ENCODE results near the gene ASB15.

DNA sequence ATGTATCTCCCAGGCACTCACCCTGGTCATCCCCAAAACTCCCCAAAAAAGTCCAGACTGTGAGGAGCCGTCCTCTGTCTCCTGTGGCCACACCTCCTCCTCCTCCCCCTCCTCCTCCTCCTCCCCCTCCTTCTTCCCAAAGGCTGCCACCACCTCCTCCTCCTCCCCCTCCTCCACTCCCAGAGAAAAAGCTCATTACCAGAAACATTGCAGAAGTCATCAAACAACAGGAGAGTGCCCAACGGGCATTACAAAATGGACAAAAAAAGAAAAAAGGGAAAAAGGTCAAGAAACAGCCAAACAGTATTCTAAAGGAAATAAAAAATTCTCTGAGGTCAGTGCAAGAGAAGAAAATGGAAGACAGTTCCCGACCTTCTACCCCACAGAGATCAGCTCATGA, 61.1 kb downstream of the ASB15 start:
- TF ChIP-seq, protein P1, sequence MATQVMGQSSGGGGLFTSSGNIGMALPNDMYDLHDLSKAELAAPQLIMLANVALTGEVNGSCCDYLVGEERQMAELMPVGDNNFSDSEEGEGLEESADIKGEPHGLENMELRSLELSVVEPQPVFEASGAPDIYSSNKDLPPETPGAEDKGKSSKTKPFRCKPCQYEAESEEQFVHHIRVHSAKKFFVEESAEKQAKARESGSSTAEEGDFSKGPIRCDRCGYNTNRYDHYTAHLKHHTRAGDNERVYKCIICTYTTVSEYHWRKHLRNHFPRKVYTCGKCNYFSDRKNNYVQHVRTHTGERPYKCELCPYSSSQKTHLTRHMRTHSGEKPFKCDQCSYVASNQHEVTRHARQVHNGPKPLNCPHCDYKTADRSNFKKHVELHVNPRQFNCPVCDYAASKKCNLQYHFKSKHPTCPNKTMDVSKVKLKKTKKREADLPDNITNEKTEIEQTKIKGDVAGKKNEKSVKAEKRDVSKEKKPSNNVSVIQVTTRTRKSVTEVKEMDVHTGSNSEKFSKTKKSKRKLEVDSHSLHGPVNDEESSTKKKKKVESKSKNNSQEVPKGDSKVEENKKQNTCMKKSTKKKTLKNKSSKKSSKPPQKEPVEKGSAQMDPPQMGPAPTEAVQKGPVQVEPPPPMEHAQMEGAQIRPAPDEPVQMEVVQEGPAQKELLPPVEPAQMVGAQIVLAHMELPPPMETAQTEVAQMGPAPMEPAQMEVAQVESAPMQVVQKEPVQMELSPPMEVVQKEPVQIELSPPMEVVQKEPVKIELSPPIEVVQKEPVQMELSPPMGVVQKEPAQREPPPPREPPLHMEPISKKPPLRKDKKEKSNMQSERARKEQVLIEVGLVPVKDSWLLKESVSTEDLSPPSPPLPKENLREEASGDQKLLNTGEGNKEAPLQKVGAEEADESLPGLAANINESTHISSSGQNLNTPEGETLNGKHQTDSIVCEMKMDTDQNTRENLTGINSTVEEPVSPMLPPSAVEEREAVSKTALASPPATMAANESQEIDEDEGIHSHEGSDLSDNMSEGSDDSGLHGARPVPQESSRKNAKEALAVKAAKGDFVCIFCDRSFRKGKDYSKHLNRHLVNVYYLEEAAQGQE (IDR thresholded peaks at IDR 0.05; ENCODE audit: borderline replicate concordance in 1 of 2, low read depth in 1 of 2, low read length in 2 of 2): no peak
- TF ChIP-seq, protein P2, sequence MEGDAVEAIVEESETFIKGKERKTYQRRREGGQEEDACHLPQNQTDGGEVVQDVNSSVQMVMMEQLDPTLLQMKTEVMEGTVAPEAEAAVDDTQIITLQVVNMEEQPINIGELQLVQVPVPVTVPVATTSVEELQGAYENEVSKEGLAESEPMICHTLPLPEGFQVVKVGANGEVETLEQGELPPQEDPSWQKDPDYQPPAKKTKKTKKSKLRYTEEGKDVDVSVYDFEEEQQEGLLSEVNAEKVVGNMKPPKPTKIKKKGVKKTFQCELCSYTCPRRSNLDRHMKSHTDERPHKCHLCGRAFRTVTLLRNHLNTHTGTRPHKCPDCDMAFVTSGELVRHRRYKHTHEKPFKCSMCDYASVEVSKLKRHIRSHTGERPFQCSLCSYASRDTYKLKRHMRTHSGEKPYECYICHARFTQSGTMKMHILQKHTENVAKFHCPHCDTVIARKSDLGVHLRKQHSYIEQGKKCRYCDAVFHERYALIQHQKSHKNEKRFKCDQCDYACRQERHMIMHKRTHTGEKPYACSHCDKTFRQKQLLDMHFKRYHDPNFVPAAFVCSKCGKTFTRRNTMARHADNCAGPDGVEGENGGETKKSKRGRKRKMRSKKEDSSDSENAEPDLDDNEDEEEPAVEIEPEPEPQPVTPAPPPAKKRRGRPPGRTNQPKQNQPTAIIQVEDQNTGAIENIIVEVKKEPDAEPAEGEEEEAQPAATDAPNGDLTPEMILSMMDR (CRISPR knock-in tag; IDR thresholded peaks at IDR 0.05): no peak
- TF ChIP-seq, protein P3, sequence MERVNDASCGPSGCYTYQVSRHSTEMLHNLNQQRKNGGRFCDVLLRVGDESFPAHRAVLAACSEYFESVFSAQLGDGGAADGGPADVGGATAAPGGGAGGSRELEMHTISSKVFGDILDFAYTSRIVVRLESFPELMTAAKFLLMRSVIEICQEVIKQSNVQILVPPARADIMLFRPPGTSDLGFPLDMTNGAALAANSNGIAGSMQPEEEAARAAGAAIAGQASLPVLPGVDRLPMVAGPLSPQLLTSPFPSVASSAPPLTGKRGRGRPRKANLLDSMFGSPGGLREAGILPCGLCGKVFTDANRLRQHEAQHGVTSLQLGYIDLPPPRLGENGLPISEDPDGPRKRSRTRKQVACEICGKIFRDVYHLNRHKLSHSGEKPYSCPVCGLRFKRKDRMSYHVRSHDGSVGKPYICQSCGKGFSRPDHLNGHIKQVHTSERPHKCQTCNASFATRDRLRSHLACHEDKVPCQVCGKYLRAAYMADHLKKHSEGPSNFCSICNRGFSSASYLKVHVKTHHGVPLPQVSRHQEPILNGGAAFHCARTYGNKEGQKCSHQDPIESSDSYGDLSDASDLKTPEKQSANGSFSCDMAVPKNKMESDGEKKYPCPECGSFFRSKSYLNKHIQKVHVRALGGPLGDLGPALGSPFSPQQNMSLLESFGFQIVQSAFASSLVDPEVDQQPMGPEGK (CRISPR knock-in tag; IDR thresholded peaks at IDR 0.05): no peak
- TF ChIP-seq MTF1 (CRISPR knock-in tag; IDR thresholded peaks at IDR 0.05) (no peak), FOSL1 (CRISPR knock-in tag; IDR thresholded peaks at IDR 0.05; ENCODE audit: borderline replicate concordance) (no peak), HOXA9 (CRISPR knock-in tag; IDR thresholded peaks at IDR 0.05; ENCODE audit: borderline replicate concordance) (no peak), EHMT2 (IDR thresholded peaks at IDR 0.05; ENCODE audit: borderline replicate concordance, low read depth, low read length) (no peak), SUZ12 (IDR thresholded peaks at IDR 0.05; ENCODE audit: low read depth, low read length) (no peak), MYNN (CRISPR knock-in tag; IDR thresholded peaks at IDR 0.05; ENCODE audit: low read depth) (no peak), ZZZ3 (CRISPR knock-in tag; IDR thresholded peaks at IDR 0.05; ENCODE audit: borderline replicate concordance) (no peak)
- TF ChIP-seq, protein P4, sequence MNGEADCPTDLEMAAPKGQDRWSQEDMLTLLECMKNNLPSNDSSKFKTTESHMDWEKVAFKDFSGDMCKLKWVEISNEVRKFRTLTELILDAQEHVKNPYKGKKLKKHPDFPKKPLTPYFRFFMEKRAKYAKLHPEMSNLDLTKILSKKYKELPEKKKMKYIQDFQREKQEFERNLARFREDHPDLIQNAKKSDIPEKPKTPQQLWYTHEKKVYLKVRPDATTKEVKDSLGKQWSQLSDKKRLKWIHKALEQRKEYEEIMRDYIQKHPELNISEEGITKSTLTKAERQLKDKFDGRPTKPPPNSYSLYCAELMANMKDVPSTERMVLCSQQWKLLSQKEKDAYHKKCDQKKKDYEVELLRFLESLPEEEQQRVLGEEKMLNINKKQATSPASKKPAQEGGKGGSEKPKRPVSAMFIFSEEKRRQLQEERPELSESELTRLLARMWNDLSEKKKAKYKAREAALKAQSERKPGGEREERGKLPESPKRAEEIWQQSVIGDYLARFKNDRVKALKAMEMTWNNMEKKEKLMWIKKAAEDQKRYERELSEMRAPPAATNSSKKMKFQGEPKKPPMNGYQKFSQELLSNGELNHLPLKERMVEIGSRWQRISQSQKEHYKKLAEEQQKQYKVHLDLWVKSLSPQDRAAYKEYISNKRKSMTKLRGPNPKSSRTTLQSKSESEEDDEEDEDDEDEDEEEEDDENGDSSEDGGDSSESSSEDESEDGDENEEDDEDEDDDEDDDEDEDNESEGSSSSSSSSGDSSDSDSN (CRISPR knock-in tag; IDR thresholded peaks at IDR 0.05): no peak
- TF ChIP-seq, protein P5, sequence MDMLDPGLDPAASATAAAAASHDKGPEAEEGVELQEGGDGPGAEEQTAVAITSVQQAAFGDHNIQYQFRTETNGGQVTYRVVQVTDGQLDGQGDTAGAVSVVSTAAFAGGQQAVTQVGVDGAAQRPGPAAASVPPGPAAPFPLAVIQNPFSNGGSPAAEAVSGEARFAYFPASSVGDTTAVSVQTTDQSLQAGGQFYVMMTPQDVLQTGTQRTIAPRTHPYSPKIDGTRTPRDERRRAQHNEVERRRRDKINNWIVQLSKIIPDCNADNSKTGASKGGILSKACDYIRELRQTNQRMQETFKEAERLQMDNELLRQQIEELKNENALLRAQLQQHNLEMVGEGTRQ (IDR thresholded peaks at IDR 0.05; ENCODE audit: low read depth, low read length): no peak
- TF ChIP-seq, protein P5 (CRISPR knock-in tag; IDR thresholded peaks at IDR 0.05; ENCODE audit: borderline replicate concordance): no peak
